SHP77 treated with DMSO at 0.1 percent for 48 hours (cell line): ENCODE data around the gene TPMT.

Source experiments
- DNase-seq: peaks from one replicate; lab custom pipeline; 2025; lab: John Stamatoyannopoulos, UW

The TPMT gene

GRCh38 chr6:18115356-18115755, 39.5 kb downstream of the TPMT start:
- DNase-seq, result no peak

- DNase-seq, result no peak
Observed at GRCh38 chr6:18110162-18110561, 44.7 kb downstream of the TPMT start.

- no peak for DNase-seq
Observed at GRCh38 chr6:18107061-18107460, 47.8 kb downstream of the TPMT start.

DNA sequence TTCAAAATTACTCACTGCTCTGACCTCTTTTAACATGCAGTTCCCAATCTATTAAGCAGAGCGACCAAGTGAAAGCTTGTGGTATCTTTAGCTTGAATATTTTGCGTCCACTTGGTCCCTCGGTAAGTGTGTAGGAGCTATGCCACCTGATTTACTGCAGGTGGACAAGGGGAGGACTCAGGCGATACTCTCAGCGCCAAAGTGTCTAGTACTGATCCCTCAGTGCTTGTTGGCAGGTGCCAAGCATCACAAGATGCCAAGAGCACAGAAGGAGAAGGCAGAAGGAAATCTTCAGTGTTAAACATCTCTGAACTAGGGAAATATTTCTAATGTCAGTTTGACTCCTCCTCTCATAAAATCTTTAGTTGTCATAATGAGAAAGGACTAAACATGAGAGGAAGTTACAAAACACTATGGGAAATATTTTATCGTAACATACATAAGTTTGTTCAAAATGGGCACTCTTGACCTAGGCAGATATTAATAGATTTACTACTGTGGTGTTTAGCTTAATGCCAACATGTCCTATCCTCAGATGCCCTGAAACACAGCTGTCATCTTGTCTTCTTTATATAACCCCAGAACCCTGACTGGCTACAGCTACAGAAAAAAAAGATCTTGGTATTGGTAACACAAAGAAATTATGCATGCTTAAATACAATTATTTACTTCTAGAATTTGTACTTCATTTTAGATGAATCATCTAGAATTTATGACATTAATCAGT, 51.9 kb downstream of the TPMT start:
- DNase-seq, result no peak

GRCh38 chr6:18101873-18102272, 53.0 kb downstream of the TPMT start:
- DNase-seq, result no peak

DNA sequence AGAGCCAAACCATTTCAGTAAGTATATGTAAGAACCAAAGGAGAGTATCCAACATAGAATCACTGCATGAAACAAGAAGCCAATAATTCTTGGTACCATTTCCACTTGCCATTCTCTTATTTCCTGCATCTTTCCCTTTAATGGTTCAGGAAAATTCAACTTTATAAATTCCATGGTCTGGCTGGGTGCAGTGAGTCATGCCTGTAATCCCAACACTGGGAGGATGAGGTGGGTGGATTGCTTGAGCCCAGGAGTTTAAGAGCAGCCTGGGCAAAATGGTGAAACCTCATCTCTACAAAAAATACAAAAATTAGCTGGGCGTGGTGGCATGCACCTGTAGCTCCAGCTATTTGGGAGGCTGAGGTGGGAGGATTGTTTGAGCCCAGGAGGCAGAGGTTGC, 53.6 kb downstream of the TPMT start:
- DNase-seq, result no peak

GRCh38 chr6:18100296-18100695, 54.6 kb downstream of the TPMT start:
- DNase-seq, result no peak

DNA sequence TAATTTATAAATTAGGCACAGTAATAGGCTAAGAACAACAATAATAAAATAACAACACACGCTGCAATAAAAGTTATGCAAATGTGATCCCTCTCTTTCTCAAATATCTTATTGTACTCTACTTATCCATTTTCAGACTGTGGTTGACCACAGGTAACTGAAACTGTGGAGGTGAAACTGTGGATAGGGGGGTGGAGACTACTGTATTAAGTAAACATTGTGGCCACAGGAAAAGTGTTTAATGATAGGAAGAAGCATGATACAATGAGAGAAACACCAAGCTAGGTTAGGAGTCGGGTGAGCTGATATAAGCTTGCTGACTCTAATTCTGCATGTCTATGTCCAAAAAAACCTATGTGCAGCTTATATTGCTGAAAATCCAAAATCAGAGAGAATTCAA, 55.4 kb downstream of the TPMT start:
- no peak for DNase-seq

DNA sequence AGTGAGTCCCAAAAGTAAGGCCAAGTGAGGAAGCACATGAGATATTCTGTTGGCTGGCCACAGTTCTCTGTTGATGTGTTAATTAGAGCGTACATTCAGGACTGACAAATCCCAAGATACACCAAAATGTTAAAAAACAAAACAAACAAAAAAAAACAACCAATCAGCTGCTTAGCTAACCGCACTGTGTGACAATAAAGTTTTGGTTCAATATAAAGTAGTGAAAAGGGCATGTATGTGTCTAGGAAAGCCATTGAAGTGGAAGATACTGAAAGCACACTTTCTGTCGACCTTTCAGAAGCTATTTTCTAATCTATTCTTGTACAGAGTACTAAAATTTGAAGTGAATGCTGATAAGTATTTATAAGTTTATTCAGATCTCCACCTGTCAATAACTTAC, 58.5 kb downstream of the TPMT start:
- no peak for DNase-seq

DNA sequence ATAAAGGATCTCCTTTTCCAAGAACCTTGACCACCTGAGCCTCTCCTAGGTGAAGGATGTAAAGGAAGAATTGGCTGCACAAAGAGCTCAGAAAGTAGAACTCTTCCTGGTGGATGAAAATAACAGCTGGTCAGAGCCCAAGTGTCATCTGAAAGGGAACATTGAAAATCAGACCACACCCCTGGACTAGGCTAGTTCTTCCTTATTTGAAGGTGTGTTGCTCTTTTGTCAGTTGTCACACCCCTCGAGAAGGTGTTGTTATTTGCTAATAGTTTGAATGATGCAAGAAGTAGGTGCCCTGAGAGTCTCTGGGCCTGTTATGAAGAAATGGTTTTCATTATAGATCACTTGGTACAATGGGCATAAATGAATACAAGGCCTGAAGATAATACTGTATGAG, 63.5 kb downstream of the TPMT start:
- DNase-seq, result no peak

DNA sequence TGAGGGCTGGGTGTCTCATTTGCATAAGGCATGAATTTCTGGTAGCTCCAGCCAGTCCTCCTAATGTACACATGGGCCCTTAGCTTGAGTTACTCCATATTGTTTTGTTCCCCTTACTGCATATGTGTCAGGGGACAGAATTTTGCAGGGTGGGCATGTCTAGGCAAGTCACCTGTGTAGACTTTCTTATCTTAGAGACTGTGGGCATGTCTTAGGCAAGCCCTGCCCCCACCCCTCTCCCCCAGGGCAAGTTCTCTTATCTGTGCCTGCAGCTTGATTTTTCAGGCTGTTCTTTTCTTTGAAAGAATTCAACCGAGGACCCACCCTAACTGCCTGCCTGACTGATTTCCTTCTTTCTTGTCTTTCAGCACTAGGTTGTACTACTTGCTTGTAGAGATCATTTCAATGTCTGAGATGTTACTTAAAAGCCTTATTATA, 64.5 kb downstream of the TPMT start:
- no peak for DNase-seq

- no peak for DNase-seq
Observed at GRCh38 chr6:18088419-18089296, 66.2 kb downstream of the TPMT start.

- no peak for DNase-seq
Observed at GRCh38 chr6:18087396-18088165, 67.3 kb downstream of the TPMT start.

- DNase-seq, result no peak
Observed at GRCh38 chr6:18081025-18081668, 73.7 kb downstream of the TPMT start.

DNA sequence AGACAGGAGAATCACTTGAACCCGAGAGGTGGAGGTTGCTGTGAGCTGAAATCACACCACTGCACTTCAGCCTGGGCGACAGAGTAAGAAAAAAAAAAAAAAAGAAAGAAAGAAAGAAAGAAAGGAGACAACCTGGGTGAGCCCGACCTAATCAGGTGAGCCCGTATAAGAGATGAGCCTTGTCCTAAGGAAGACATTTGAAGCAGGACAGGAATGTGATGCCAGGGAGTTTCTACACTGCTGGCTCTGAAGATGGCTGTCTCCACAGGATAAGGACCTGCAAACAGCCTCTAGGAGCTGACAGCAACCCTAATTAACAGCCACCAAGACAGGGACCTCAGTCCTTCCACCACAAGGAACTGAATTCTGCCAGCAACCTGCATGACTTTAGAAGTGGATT, 74.3 kb downstream of the TPMT start:
- DNase-seq, result no peak

DNA sequence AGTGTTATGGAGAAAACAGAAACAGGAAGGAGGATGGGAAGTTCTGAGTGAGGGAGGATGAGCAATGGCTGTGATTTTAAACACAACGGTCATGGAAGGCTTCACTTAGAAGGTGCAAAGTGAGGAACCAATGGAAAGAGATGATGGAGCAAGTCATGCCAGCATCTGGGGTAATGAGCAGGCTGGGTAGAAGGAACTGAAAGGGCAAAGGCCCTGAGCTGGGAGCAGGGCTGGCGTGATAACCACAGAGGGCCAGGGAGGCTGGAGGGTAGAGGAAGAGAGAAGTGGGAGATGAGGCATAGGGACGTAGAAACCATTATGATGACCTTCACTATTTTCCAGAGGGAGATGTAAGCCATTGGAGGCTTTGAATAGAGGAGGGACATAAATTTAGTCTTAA, 76.0 kb downstream of the TPMT start:
- no peak for DNase-seq
